GM06990 (cell line): ENCODE measurements around the gene SMOC2.

Experiments
- DNase-seq: peaks from one replicate; pipeline ENCODE4 v3.0.0-alpha.2; 2011; ENCODE audit not compliant: insufficient read length; ENCODE audit errors: extremely low read depth
- H3K27me3 ChIP-seq: replicated peaks from 2 replicates; pipeline ENCODE4 v1.6.0; 2011; ENCODE audit warnings: low read length; ENCODE audit not compliant: control insufficient read depth, insufficient read depth
- H3K36me3 ChIP-seq: 2 replicates; pipeline ENCODE4 v1.5.1; 2011; ENCODE audit warnings: low read length; ENCODE audit not compliant: control insufficient read depth, insufficient read depth
- H3K4me3 ChIP-seq: replicated peaks from 2 replicates; pipeline ENCODE4 v1.5.1; 2011; ENCODE audit warnings: low read depth, mild to moderate bottlenecking, control low read depth, low read length
- CTCF ChIP-seq: IDR thresholded peaks from 2 replicates; pipeline ENCODE4 v1.5.1; 2011; ENCODE audit warnings: low read length, control low read depth, mild to moderate bottlenecking, inconsistent platforms; ENCODE audit not compliant: insufficient read depth, poor library complexity, severe bottlenecking

The SMOC2 gene

DNA sequence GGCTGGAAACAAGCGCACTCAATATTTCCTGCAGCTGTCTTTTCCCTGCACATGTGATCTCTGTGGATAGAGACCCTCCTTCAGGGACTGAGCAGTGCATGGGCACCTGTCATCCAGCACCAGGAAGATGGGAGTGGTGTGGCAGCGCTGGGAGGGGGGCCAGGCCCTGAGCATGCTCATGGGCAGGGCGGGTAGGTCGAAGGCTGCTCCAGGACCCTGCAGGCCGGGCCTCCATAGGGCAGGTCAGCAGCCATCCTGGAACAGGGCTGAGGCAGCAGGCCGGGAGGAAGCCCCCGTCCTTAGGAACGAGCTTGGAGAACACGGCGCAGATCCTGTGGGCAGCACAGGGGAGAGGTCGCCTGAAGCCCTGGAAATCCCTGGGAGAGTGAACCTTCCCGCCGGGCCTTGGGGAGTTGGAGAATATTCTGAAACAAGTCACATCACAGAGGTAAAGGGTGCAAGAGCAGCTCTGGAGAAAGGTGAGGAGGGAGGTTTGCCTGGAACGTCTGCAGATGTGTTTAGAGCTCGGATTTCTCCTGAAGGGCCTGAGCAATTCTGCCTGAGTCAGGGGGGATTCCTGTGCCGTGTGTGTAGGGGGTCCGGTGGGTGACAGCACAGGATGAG lies 133.2 kb downstream of the SMOC2 start:
- DNase-seq: no peak
- no peak overlapping the region for H3K4me3 ChIP-seq
- no peaks in the 10 kb centered on the region for H3K36me3 ChIP-seq
- TF ChIP-seq CTCF: no peak
- H3K27me3 ChIP-seq: no peaks in the 10 kb centered on the region

DNA sequence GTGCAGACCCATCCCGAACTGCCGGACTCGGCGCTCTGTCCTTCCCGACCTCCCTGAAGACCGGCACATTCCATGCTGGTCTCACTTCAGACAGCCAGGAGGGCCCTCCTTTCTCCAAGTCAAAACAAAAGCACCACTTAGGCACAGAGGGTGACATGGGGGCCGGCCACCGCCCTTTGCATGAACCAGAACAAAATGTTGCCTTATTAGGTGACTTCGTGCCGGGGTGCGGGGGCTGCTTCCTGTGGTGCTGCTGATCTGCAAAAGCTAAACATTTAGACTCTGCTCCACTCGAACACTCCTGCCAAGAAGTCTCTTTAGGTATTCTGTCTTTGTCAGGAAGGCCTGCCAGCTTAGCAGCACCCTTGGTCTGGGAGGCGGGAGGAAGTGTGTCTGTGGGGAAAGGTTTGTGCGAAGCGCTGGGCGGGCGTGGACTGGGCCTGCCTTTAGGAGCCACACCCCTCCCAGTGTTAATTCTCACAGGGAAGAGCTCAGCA lies 133.8 kb downstream of the SMOC2 start:
- Histone ChIP-seq H3K27me3 (no peaks in the 10 kb centered on the region), H3K4me3 (no peak overlapping the region), H3K36me3 (no peaks in the 10 kb centered on the region)
- TF ChIP-seq CTCF: no peak
- DNase-seq: no peak

- Histone ChIP-seq H3K27me3 (no peaks in the 10 kb centered on the region), H3K36me3 (no peaks in the 10 kb centered on the region), H3K4me3 (no peak overlapping the region)
- TF ChIP-seq CTCF: no peak
- DNase-seq: no peak
Observed at GRCh38 chr6:168575346-168576098, 134.5 kb downstream of the SMOC2 start.

GRCh38 chr6:168576388-168576787 lies 135.4 kb downstream of the SMOC2 start:
- H3K4me3 ChIP-seq: no peak overlapping the region
- no peak for DNase-seq
- no peaks in the 10 kb centered on the region for H3K27me3 ChIP-seq
- no peak for TF ChIP-seq CTCF
- no peaks in the 10 kb centered on the region for H3K36me3 ChIP-seq

GRCh38 chr6:168577496-168577895 lies 136.5 kb downstream of the SMOC2 start:
- TF ChIP-seq CTCF: no peak
- Histone ChIP-seq H3K27me3 (no peaks in the 10 kb centered on the region), H3K4me3 (no peak overlapping the region), H3K36me3 (no peaks in the 10 kb centered on the region)
- DNase-seq: no peak
